ENCODE measurements around the gene ABCA9. TPM values are rescaled to one million over a fixed set of nuclear protein-coding genes. Genes with fewer than 3 reads are reported as not detected.

Gene ABCA9
- total RNA-seq, 1 donor from 2014 or later, result 0.26 TPM

DNA sequence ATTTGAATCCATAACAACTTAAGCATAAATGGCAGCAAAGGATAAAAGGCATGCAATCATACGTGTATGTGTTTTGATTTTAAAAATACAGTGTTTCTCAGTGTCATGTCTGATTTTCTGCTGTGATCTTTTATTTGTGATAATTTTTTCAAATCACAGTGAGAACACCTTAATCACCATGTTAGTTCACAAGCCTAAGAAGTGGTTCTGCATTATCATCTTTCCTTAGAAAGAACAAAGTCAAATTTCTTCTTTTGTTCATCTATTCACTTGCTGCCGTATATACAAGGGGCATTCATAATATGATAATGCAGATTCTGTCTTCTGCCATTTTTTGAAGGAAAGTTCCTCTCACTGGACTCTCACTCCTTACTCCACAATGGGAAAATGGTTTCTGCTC, 33.3 kb upstream of the ABCA9 start:
- no peak for DNase-seq (ENCODE audit: low read depth)
- no peak for FAIRE-seq
- Histone ChIP-seq H3K4me3 (ENCODE audit: low read depth, low read length) (no peak overlapping the region), H3K27me3 (ENCODE audit: control insufficient read depth, insufficient read depth, low read length) (no peaks in the 10 kb centered on the region), H3K36me3 (ENCODE audit: control insufficient read depth, insufficient read depth, low read length) (no peaks in the 10 kb centered on the region)
- TF ChIP-seq, protein P1, sequence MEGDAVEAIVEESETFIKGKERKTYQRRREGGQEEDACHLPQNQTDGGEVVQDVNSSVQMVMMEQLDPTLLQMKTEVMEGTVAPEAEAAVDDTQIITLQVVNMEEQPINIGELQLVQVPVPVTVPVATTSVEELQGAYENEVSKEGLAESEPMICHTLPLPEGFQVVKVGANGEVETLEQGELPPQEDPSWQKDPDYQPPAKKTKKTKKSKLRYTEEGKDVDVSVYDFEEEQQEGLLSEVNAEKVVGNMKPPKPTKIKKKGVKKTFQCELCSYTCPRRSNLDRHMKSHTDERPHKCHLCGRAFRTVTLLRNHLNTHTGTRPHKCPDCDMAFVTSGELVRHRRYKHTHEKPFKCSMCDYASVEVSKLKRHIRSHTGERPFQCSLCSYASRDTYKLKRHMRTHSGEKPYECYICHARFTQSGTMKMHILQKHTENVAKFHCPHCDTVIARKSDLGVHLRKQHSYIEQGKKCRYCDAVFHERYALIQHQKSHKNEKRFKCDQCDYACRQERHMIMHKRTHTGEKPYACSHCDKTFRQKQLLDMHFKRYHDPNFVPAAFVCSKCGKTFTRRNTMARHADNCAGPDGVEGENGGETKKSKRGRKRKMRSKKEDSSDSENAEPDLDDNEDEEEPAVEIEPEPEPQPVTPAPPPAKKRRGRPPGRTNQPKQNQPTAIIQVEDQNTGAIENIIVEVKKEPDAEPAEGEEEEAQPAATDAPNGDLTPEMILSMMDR (IDR thresholded peaks at IDR 0.05; ENCODE audit: insufficient read depth, low read length, severe bottlenecking), result no peak

DNA sequence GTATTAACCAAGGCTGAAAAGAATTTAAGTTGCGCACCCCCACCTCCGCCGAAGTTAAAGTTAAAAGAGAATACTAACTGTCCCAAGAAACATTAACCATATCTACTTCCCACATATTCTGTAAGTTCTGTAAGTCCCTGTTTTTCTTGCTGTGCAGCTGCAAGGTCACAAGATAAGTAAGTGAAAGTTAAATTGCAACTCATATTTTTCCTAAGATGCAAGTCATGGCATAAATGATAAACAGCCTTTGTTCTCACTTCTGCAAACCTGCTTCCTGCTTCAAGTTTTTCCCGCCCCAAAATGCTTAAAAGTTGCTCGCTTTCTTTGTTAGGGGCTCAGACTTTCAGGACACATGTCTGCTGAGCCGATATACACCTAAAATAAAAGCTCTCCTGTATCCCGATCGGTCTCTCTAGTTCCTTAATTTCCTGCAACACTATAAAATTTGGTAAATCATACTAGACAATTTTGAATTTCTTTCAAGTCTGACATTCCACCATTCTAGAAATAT, 32.6 kb upstream of the ABCA9 start:
- DNase-seq (ENCODE audit: low read depth) (no peak), FAIRE-seq (no peak)
- TF ChIP-seq, protein P1 (IDR thresholded peaks at IDR 0.05; ENCODE audit: insufficient read depth, low read length, severe bottlenecking), result no peak
- H3K27me3 ChIP-seq (ENCODE audit: control insufficient read depth, insufficient read depth, low read length), result no peaks in the 10 kb centered on the region
- no peak overlapping the region for H3K4me3 ChIP-seq (ENCODE audit: low read depth, low read length)
- no peaks in the 10 kb centered on the region for H3K36me3 ChIP-seq (ENCODE audit: control insufficient read depth, insufficient read depth, low read length)

DNA sequence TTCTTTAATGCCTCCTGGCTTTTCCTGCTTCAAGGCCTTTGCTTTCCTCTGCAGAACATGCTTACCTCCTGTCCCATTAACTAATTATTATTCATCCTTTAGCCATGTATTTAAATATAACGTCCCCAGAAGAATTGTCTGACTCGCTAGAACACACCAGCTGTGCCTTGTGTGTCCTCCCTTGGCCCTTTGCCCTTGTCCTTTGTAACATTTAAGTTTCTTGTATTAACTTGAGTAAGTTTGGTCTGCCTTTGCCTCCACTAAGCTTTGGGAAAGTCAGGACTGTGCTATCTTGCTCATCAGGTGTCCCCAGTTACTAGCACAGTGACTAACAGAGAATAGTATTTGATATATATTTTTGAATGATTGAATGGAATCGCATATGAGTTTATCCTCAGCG, 29.6 kb upstream of the ABCA9 start:
- Histone ChIP-seq H3K36me3 (ENCODE audit: control insufficient read depth, insufficient read depth, low read length) (no peaks in the 10 kb centered on the region), H3K4me3 (ENCODE audit: low read depth, low read length) (no peak overlapping the region), H3K27me3 (ENCODE audit: control insufficient read depth, insufficient read depth, low read length) (no peaks in the 10 kb centered on the region)
- TF ChIP-seq, protein P1 (IDR thresholded peaks at IDR 0.05; ENCODE audit: insufficient read depth, low read length, severe bottlenecking), result no peak
- FAIRE-seq, result no peak
- DNase-seq (ENCODE audit: low read depth), result peak; percentile 4

DNA sequence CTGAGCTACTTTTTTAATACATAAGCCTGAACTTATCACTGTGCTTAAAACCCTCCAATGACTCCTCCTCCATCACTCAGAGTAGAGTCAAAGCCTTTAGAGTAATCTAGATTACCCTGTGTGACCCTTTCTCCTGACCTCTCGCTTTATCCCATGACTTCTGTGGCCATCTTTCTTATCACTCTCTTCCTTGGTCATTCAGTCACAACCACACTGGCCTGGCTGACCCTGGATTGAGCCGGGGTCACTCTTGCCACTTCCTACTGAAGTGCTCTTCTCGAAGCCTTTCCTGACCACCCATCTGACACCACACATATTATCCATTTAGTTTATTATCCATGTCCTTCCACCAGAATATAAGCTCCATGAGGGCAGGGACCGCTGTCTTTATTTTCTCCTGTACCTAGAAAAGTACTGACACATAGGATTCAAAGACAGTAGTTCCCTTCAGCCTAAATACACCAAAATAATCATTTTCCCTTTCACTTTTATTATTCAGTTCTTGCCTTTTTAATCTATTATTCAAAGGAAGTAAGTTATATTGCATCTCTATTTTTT, 28.0 kb upstream of the ABCA9 start:
- no peak overlapping the region for H3K4me3 ChIP-seq (ENCODE audit: low read depth, low read length)
- H3K27me3 ChIP-seq (ENCODE audit: control insufficient read depth, insufficient read depth, low read length), result no peaks in the 10 kb centered on the region
- no peaks in the 10 kb centered on the region for H3K36me3 ChIP-seq (ENCODE audit: control insufficient read depth, insufficient read depth, low read length)
- DNase-seq (ENCODE audit: low read depth), result no peak
- TF ChIP-seq, protein P1 (IDR thresholded peaks at IDR 0.05; ENCODE audit: insufficient read depth, low read length, severe bottlenecking), result no peak
- FAIRE-seq, result no peak

DNA sequence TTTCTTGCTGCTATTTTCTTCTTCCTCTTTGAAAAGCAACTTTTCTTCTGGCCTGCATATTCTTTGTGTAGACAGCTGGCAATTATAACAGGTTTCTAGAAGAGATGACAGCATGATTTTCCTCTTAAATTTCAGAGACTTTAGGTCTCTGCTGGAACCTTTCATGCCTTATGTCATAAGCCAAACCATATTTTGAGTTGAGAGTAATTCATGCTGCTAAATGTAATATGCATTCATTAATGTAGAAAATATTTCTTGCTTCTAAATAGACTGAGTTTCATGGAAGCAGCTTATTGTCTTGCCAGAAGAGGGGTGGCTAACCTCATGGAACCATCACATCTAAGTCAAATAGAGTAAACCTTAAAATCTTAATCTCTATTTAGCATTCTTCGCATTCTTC, 25.9 kb upstream of the ABCA9 start:
- DNase-seq (ENCODE audit: low read depth) (no peak), FAIRE-seq (no peak)
- TF ChIP-seq, protein P1 (IDR thresholded peaks at IDR 0.05; ENCODE audit: insufficient read depth, low read length, severe bottlenecking), result no peak
- Histone ChIP-seq H3K4me3 (ENCODE audit: low read depth, low read length) (no peak overlapping the region), H3K36me3 (ENCODE audit: control insufficient read depth, insufficient read depth, low read length) (no peaks in the 10 kb centered on the region), H3K27me3 (ENCODE audit: control insufficient read depth, insufficient read depth, low read length) (no peaks in the 10 kb centered on the region)

DNA sequence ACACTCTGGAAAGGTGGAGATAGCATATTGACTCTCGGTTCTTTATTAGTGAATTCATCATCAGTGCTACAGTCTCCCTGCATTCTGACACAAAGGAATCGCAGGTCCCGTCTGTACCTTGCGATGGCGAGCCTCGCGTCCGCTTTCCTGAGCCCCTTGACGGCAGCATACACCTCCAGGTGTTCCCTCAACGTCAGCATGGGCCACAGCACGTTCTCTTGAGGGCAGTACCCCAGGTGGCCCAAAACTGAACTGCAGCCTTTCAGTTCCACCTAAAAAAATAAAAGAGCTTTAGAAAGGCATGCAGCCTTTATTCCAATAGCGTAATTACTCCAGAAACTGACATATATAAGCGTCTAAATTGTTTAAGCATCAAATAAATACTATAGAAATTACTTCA, 24.2 kb upstream of the ABCA9 start:
- no peak overlapping the region for H3K4me3 ChIP-seq (ENCODE audit: low read depth, low read length)
- no peaks in the 10 kb centered on the region for H3K36me3 ChIP-seq (ENCODE audit: control insufficient read depth, insufficient read depth, low read length)
- DNase-seq (ENCODE audit: low read depth) (peak; percentile 35), FAIRE-seq (no peak)
- TF ChIP-seq, protein P1 (IDR thresholded peaks at IDR 0.05; ENCODE audit: insufficient read depth, low read length, severe bottlenecking), result peak; percentile 54
- H3K27me3 ChIP-seq (ENCODE audit: control insufficient read depth, insufficient read depth, low read length), result no peaks in the 10 kb centered on the region

All from bronchial epithelial cell (primary cell).